ENCODE data around the gene HGF.

The HGF gene

GRCh38 chr7:81740403-81740802 lies 29.4 kb downstream of the HGF start:
- H3K4me3 ChIP-seq (replicated peaks; ENCODE audit: insufficient read depth, low read length) = no peak overlapping the region
- no peaks in the 10 kb centered on the region for H3K27me3 ChIP-seq (ENCODE audit: insufficient read depth, poor library complexity, severe bottlenecking)
- H3K27ac ChIP-seq (replicated peaks) = no peak overlapping the region
- TF ChIP-seq POLR2AphosphoS5 (IDR thresholded peaks at IDR 0.05; ENCODE audit: low read depth) (no peak), SPI1 (IDR thresholded peaks at IDR 0.05; ENCODE audit: borderline replicate concordance, low read depth) (no peak), CTCF (IDR thresholded peaks at IDR 0.05; ENCODE audit: insufficient read depth, low read length) (no peak), GABPA (IDR thresholded peaks at IDR 0.05; ENCODE audit: low read depth) (no peak), REST (IDR thresholded peaks at IDR 0.05; ENCODE audit: insufficient replicate concordance, low read depth) (no peak)
- no peak for DNase-seq (ENCODE audit: low read depth in 1 of 2, low spot score in 1 of 2)

GRCh38 chr7:81736091-81736490 lies 33.8 kb downstream of the HGF start:
- TF ChIP-seq CTCF (IDR thresholded peaks at IDR 0.05; ENCODE audit: insufficient read depth, low read length) (no peak), SPI1 (IDR thresholded peaks at IDR 0.05; ENCODE audit: borderline replicate concordance, low read depth) (no peak), REST (IDR thresholded peaks at IDR 0.05; ENCODE audit: insufficient replicate concordance, low read depth) (no peak), POLR2AphosphoS5 (IDR thresholded peaks at IDR 0.05; ENCODE audit: low read depth) (no peak), GABPA (IDR thresholded peaks at IDR 0.05; ENCODE audit: low read depth) (no peak)
- DNase-seq (ENCODE audit: low read depth in 1 of 2, low spot score in 1 of 2) = no peak
- Histone ChIP-seq H3K4me3 (replicated peaks; ENCODE audit: insufficient read depth, low read length) (no peak overlapping the region), H3K27me3 (ENCODE audit: insufficient read depth, poor library complexity, severe bottlenecking) (no peaks in the 10 kb centered on the region), H3K27ac (replicated peaks) (no peak overlapping the region)

- TF ChIP-seq REST (IDR thresholded peaks at IDR 0.05; ENCODE audit: insufficient replicate concordance, low read depth) (no peak), CTCF (IDR thresholded peaks at IDR 0.05; ENCODE audit: insufficient read depth, low read length) (no peak), SPI1 (IDR thresholded peaks at IDR 0.05; ENCODE audit: borderline replicate concordance, low read depth) (no peak), GABPA (IDR thresholded peaks at IDR 0.05; ENCODE audit: low read depth) (no peak), POLR2AphosphoS5 (IDR thresholded peaks at IDR 0.05; ENCODE audit: low read depth) (no peak)
- Histone ChIP-seq H3K27ac (replicated peaks) (no peak overlapping the region), H3K27me3 (ENCODE audit: insufficient read depth, poor library complexity, severe bottlenecking) (no peaks in the 10 kb centered on the region), H3K4me3 (replicated peaks; ENCODE audit: insufficient read depth, low read length) (no peak overlapping the region)
- no peak for DNase-seq (ENCODE audit: low read depth in 1 of 2, low spot score in 1 of 2)
These were observed 44.1 kb downstream of the HGF start for GRCh38 chr7:81725812-81726127.

Data from HL-60 (cell line).